ENCODE results near the gene FAM210A.
"Not testable (repeated sequence)": the region's sequence is repeated elsewhere in the genome, so short reads cannot be mapped to it uniquely, and the experiment has no call there.

FAM210A gene

GRCh38 chr18:13700153-13700552 is 26.2 kb downstream of the FAM210A start:
- no peak for DNase-seq

- DNase-seq, result no peak
Observed at GRCh38 chr18:13696961-13697360, 29.4 kb downstream of the FAM210A start.

- DNase-seq, result not testable (repeated sequence)
Observed at GRCh38 chr18:13695337-13695736, 31.0 kb downstream of the FAM210A start.

GRCh38 chr18:13690060-13690459 is 36.3 kb downstream of the FAM210A start:
- DNase-seq, result not testable (repeated sequence)

- DNase-seq, result no peak
Observed at GRCh38 chr18:13688191-13689136, 37.9 kb downstream of the FAM210A start.

GRCh38 chr18:13684546-13684945 is 41.8 kb downstream of the FAM210A start:
- DNase-seq, result no peak

- DNase-seq, result no peak
Observed at GRCh38 chr18:13681701-13682100, 44.7 kb downstream of the FAM210A start.

- DNase-seq, result no peak
Observed at GRCh38 chr18:13680612-13681011, 45.7 kb downstream of the FAM210A start.

GRCh38 chr18:13677350-13677749 is 49.0 kb downstream of the FAM210A start:
- DNase-seq, result not testable (repeated sequence)

GRCh38 chr18:13676471-13676870 is 49.9 kb downstream of the FAM210A start:
- DNase-seq, result peak in 1 of 5 donors; percentile 5

- DNase-seq, result peak in 1 of 5 donors; percentile 5
Observed at GRCh38 chr18:13672657-13673056, 53.7 kb downstream of the FAM210A start.

- no peak for DNase-seq
Observed at GRCh38 chr18:13661779-13662256, 64.5 kb downstream of the FAM210A start.

GRCh38 chr18:13661051-13661778 is 65.1 kb downstream of the FAM210A start:
- DNase-seq, result no peak

GRCh38 chr18:13660510-13660909 is 65.8 kb downstream of the FAM210A start:
- DNase-seq, result no peak

- DNase-seq, result no peak
Observed at GRCh38 chr18:13658436-13659204, 67.7 kb downstream of the FAM210A start.

GRCh38 chr18:13657974-13658373 is 68.4 kb downstream of the FAM210A start:
- no peak for DNase-seq

GRCh38 chr18:13653746-13654433 is 72.5 kb downstream of the FAM210A start:
- DNase-seq, result no peak

GRCh38 chr18:13649397-13650390 is 76.7 kb downstream of the FAM210A start:
- DNase-seq, result no peak

- no peak for DNase-seq
Observed at GRCh38 chr18:13647761-13648160, 78.6 kb downstream of the FAM210A start.

- DNase-seq, result no peak
Observed at GRCh38 chr18:13646633-13647032, 79.7 kb downstream of the FAM210A start.

- no peak for DNase-seq
Observed at GRCh38 chr18:13645093-13645492, 81.3 kb downstream of the FAM210A start.
